Endodermal cell (in vitro differentiated cells): ENCODE results near the gene SMPD2. TPM values are rescaled to one million over a fixed set of nuclear protein-coding genes. Genes with fewer than 3 reads are reported as not detected.

Source experiments
- DNase-seq: peaks from one replicate; pipeline ENCODE4 v3.0.0-alpha.2; 2017
- H3K27ac ChIP-seq: 2 replicates; pipeline ENCODE4 v1.5.1; 2013; ENCODE audit warnings: mild to moderate bottlenecking, low read depth, low read length, moderate library complexity
- H3K27me3 ChIP-seq: 2 replicates; pipeline ENCODE4 v1.6.1; 2013; ENCODE audit warnings: mild to moderate bottlenecking, low read length, moderate library complexity; ENCODE audit not compliant: insufficient read depth, control insufficient read depth, poor library complexity, severe bottlenecking
- H3K36me3 ChIP-seq: 2 replicates; pipeline ENCODE4 v1.7.0; 2013; ENCODE audit warnings: mild to moderate bottlenecking, low read length, moderate library complexity; ENCODE audit not compliant: control insufficient read depth, insufficient read depth
- H3K4me1 ChIP-seq: one replicate; pipeline ENCODE4 v1.7.0; 2013; ENCODE audit warnings: low read length; ENCODE audit not compliant: control insufficient read depth, insufficient read depth
- H3K4me3 ChIP-seq: 2 replicates; pipeline ENCODE4 v1.5.1; 2013; ENCODE audit warnings: mild to moderate bottlenecking, low read length, moderate library complexity
- H3K9ac ChIP-seq: 2 replicates; pipeline ENCODE4 v1.6.1; 2013; ENCODE audit warnings: mild to moderate bottlenecking, low read length, moderate library complexity; ENCODE audit not compliant: poor library complexity, severe bottlenecking; ENCODE audit errors: extremely low read depth
- H3K9me3 ChIP-seq: 2 replicates; pipeline ENCODE4 v1.6.1; 2013; ENCODE audit warnings: mild to moderate bottlenecking, low read length, moderate library complexity; ENCODE audit not compliant: control insufficient read depth
- H3K27ac Mint-ChIP-seq: 2 replicates; pipeline ENCODE4 v1.8.0; 2020; ENCODE audit warnings: mixed read lengths
- H3K27me3 Mint-ChIP-seq: 2 replicates; pipeline ENCODE4 v1.8.0; 2021; ENCODE audit warnings: mild to moderate bottlenecking, mixed read lengths; ENCODE audit not compliant: insufficient read depth
- H3K36me3 Mint-ChIP-seq: 2 replicates; pipeline ENCODE4 v1.8.0; 2020; ENCODE audit warnings: low read depth, mixed read lengths
- H3K4me1 Mint-ChIP-seq: 2 replicates; pipeline ENCODE4 v1.8.0; 2020; ENCODE audit warnings: mixed read lengths
- H3K4me3 Mint-ChIP-seq: 2 replicates; pipeline ENCODE4 v1.8.0; 2020; ENCODE audit warnings: mild to moderate bottlenecking, moderate library complexity, mixed read lengths
- H3K9me3 Mint-ChIP-seq: 2 replicates; pipeline ENCODE4 v1.8.0; 2020; ENCODE audit warnings: mild to moderate bottlenecking, mixed read lengths
- WGBS, 2 experiments: methylation state at CpG; one replicate each; pipeline versions ENCODE4 v1.1.5 to v1.1.7; 2013; ENCODE audit warnings: missing lambda C conversion rate in 2 of 2, mixed read lengths in 1 of 2; ENCODE audit not compliant: insufficient coverage in 1 of 2, insufficient read length in 1 of 2; 5-methylcytosine and 5-hydroxymethylcytosine counted together
- total RNA-seq, 2 donors: library from RNA; stranded (reverse); fragmentation: NEBNext Ultra II Directional in 1 of 2; extraction: Animal tissue kit (Norgen Biotek cat#: 25700) in 1 of 2; gene quantifications; 2 replicates in 1 of 2; 3 replicates in 1 of 2; pipeline ENCODE4 v1.2.1, GENCODE V29; 2021
- TF ChIP-seq, protein P1 (sequence below): fragments of 200-600 bp; sonication (generic); conservative IDR thresholded peaks from 2 replicates; pipeline ENCODE4 v1.5.0; 2021; ENCODE audit warnings: antibody characterized with exemption, mild to moderate bottlenecking

The SMPD2 gene
- total RNA-seq, 2 donors from 2014 or later: 11.1 to 12.0 TPM

DNA sequence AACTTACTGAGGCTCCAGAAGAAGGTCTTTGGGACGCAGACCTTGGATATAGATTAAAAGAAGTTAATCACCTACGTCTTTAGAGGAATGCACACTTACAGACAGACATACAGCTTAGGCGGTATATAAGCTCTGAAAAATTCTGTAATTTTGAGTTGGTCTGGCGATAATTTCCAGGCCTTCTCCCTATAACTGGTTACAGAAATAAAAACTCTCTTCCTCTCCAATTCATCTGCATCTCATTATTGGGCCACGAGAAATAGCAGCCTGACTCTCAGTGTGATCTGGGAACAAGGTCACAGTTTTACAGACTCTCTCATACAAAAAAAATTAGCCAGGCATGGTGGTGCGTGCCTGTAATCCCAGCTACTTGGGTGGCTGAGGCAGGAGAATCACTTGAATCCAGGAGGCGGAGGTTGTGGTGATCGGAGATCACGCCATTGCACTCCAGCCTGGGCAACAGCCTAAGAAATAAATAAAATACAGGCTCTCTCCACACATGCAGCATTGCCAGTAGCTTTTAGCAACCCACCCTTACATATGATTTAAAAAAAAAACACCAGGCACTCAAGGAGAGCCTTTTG lies 37.8 kb downstream of the SMPD2 start:
- Mint-ChIP-seq H3K4me1 (peaks cover 39% of the 10 kb centered on the region), H3K4me3 (peak overlapping the region; percentile 42), H3K36me3 (peaks cover 55% of the 10 kb centered on the region), H3K9me3 (no peaks in the 10 kb centered on the region), H3K27me3 (no peaks in the 10 kb centered on the region), H3K27ac (peak overlapping the region; percentile 92)
- Histone ChIP-seq H3K36me3 (peaks cover 72% of the 10 kb centered on the region), H3K4me3 (peak overlapping the region; percentile 58), H3K9me3 (peaks cover 14% of the 10 kb centered on the region), H3K27me3 (no peaks in the 10 kb centered on the region), H3K27ac (no peak overlapping the region), H3K4me1 (no peaks in the 10 kb centered on the region), H3K9ac (no peak overlapping the region)
- TF ChIP-seq, protein P1, sequence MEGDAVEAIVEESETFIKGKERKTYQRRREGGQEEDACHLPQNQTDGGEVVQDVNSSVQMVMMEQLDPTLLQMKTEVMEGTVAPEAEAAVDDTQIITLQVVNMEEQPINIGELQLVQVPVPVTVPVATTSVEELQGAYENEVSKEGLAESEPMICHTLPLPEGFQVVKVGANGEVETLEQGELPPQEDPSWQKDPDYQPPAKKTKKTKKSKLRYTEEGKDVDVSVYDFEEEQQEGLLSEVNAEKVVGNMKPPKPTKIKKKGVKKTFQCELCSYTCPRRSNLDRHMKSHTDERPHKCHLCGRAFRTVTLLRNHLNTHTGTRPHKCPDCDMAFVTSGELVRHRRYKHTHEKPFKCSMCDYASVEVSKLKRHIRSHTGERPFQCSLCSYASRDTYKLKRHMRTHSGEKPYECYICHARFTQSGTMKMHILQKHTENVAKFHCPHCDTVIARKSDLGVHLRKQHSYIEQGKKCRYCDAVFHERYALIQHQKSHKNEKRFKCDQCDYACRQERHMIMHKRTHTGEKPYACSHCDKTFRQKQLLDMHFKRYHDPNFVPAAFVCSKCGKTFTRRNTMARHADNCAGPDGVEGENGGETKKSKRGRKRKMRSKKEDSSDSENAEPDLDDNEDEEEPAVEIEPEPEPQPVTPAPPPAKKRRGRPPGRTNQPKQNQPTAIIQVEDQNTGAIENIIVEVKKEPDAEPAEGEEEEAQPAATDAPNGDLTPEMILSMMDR: no peak
- 90 to 96% methylated on average over 6 to 9 of the region's 9 CpGs for WGBS, 2 experiments
- no peak for DNase-seq

DNA sequence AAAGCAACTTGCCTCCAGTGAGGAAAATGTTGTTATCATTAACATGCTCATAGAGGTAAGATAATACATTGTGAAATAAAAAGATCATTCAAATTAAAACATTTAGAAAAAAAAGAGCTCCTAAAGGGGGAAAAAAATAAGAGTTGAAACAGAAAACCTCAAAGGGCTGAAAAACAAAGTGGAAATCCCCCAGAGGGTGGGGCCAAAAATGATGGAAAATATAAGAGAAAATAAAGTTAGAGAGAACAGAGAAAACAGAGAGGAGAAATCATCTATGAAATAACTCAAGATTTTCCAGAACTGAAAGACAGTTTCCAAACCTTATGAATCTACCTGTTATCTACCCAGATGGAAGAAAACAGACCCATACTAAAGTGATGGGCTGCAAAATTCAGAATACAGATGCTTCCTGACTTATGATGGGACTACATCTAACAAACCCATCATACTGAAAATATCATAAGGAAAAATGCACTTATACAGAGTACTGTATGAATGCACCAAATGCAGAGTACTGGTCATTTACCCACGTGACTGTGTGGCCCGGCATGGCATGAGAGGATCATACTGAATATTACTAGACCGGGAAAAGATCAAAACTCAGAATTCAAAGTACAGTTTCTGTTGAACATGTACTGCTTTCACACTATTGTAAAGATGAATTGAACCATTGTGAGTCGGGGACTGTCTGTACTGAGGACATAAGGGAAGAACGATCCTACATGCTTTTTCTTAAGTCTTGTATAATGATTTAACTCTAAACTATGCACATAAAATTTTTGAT lies 38.5 kb downstream of the SMPD2 start:
- TF ChIP-seq, protein P1: no peak

DNA sequence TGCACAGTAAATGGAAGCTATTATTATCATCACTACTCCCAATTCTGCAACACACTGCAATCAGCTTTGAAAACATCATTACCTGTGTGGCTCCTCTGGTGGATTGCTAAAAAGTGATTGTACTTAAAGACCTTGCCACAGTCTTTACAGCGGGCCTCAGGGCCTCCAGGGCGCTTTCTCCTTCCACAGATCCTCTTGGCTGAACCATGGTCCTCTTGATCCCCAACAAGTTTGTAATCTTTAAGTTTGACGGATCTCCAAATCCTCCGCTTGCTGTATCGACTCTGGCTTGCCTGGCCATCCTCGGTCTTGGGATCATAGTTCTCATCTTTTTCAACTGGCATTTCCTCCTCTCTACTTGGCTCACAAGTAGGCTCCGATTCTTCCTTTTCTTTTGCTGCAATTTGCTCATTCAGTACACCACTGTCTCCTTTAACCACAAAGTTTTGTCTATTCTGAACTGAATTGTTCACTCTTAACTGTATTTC lies 40.5 kb downstream of the SMPD2 start:
- Mint-ChIP-seq H3K4me1 (peaks cover 36% of the 10 kb centered on the region), H3K27ac (no peak overlapping the region), H3K9me3 (no peaks in the 10 kb centered on the region), H3K27me3 (peaks cover 14% of the 10 kb centered on the region), H3K4me3 (peak overlapping the region; percentile 80), H3K36me3 (peaks cover 33% of the 10 kb centered on the region)
- Histone ChIP-seq H3K9me3 (peaks cover 14% of the 10 kb centered on the region), H3K36me3 (peaks cover 49% of the 10 kb centered on the region), H3K27me3 (peaks cover 17% of the 10 kb centered on the region), H3K4me3 (peak overlapping the region; percentile 93), H3K9ac (no peak overlapping the region), H3K27ac (no peak overlapping the region), H3K4me1 (no peaks in the 10 kb centered on the region)
- DNase-seq: no peak
- TF ChIP-seq, protein P1: no peak
- 96 to 98% methylated on average over 7 of the region's 7 CpGs for WGBS, 2 experiments

More for the DNA sequence above, 38.5 kb downstream of the SMPD2 start:
- Mint-ChIP-seq H3K9me3 (no peaks in the 10 kb centered on the region), H3K4me3 (peak overlapping the region; percentile 42), H3K27me3 (peaks cover 3% of the 10 kb centered on the region), H3K36me3 (peaks cover 48% of the 10 kb centered on the region), H3K4me1 (peaks cover 39% of the 10 kb centered on the region), H3K27ac (peak overlapping the region; percentile 92)
- DNase-seq: no peak
- Histone ChIP-seq H3K9me3 (peaks cover 14% of the 10 kb centered on the region), H3K4me1 (no peaks in the 10 kb centered on the region), H3K27ac (no peak overlapping the region), H3K27me3 (peaks cover 5% of the 10 kb centered on the region), H3K4me3 (peak overlapping the region; percentile 58), H3K36me3 (peaks cover 66% of the 10 kb centered on the region), H3K9ac (no peak overlapping the region)
- WGBS, 2 experiments: 82 to 96% methylated on average over 5 of the region's 5 CpGs
